Measurements from ENCODE around the gene NKAIN2.

The NKAIN2 gene

GRCh38 chr6:124467366-124467765 lies 663.7 kb downstream of the NKAIN2 start:
- no peaks in the 10 kb centered on the region for H3K36me3 ChIP-seq
- no peaks in the 10 kb centered on the region for H3K4me1 ChIP-seq
- DNase-seq, result no peak
- no peaks in the 10 kb centered on the region for H3K27me3 ChIP-seq
- no peak for TF ChIP-seq CTCF (IDR thresholded peaks at IDR 0.05; ENCODE audit: low read depth, low read length)
- H3K4me3 ChIP-seq (ENCODE audit: low read depth, low read length), result no peak overlapping the region
- no peaks in the 10 kb centered on the region for H3K9me3 ChIP-seq

- Histone ChIP-seq H3K9me3 (no peaks in the 10 kb centered on the region), H3K36me3 (no peaks in the 10 kb centered on the region), H3K4me3 (ENCODE audit: low read depth, low read length) (no peak overlapping the region), H3K4me1 (no peaks in the 10 kb centered on the region), H3K27me3 (no peaks in the 10 kb centered on the region)
- TF ChIP-seq CTCF (IDR thresholded peaks at IDR 0.05; ENCODE audit: low read depth, low read length), result no peak
- DNase-seq, result no peak
These were observed 667.1 kb downstream of the NKAIN2 start for GRCh38 chr6:124470803-124471202.

GRCh38 chr6:124475176-124475575 lies 671.5 kb downstream of the NKAIN2 start:
- no peak overlapping the region for H3K4me3 ChIP-seq (ENCODE audit: low read depth, low read length)
- H3K36me3 ChIP-seq, result no peaks in the 10 kb centered on the region
- H3K27me3 ChIP-seq, result no peaks in the 10 kb centered on the region
- H3K4me1 ChIP-seq, result no peaks in the 10 kb centered on the region
- no peak for DNase-seq
- TF ChIP-seq CTCF (IDR thresholded peaks at IDR 0.05; ENCODE audit: low read depth, low read length), result no peak
- no peaks in the 10 kb centered on the region for H3K9me3 ChIP-seq

- H3K4me3 ChIP-seq (ENCODE audit: low read depth, low read length), result no peak overlapping the region
- DNase-seq, result no peak
- H3K27me3 ChIP-seq, result no peaks in the 10 kb centered on the region
- H3K36me3 ChIP-seq, result no peaks in the 10 kb centered on the region
- no peak for TF ChIP-seq CTCF (IDR thresholded peaks at IDR 0.05; ENCODE audit: low read depth, low read length)
- no peaks in the 10 kb centered on the region for H3K4me1 ChIP-seq
- no peaks in the 10 kb centered on the region for H3K9me3 ChIP-seq
These were observed 675.2 kb downstream of the NKAIN2 start for GRCh38 chr6:124478906-124479305.

GRCh38 chr6:124479991-124480430 lies 676.3 kb downstream of the NKAIN2 start:
- Histone ChIP-seq H3K4me1 (no peaks in the 10 kb centered on the region), H3K4me3 (ENCODE audit: low read depth, low read length) (no peak overlapping the region), H3K27me3 (no peaks in the 10 kb centered on the region), H3K36me3 (no peaks in the 10 kb centered on the region), H3K9me3 (no peaks in the 10 kb centered on the region)
- DNase-seq, result no peak
- TF ChIP-seq CTCF (IDR thresholded peaks at IDR 0.05; ENCODE audit: low read depth, low read length), result no peak

GRCh38 chr6:124482071-124482491 lies 678.4 kb downstream of the NKAIN2 start:
- DNase-seq, result no peak
- TF ChIP-seq CTCF (IDR thresholded peaks at IDR 0.05; ENCODE audit: low read depth, low read length), result no peak
- Histone ChIP-seq H3K27me3 (no peaks in the 10 kb centered on the region), H3K36me3 (no peaks in the 10 kb centered on the region), H3K4me1 (no peaks in the 10 kb centered on the region), H3K4me3 (ENCODE audit: low read depth, low read length) (no peak overlapping the region), H3K9me3 (no peaks in the 10 kb centered on the region)
